Psoas muscle (tissue), 8 donors: Measurements from ENCODE around the gene MAP2K7. TPM values are rescaled to one million over a fixed set of nuclear protein-coding genes. Genes with fewer than 3 reads are reported as not detected.
"Not testable (repeated sequence)": the region's sequence is repeated elsewhere in the genome, so short reads cannot be mapped to it uniquely, and the experiment has no call there.

Experiments
- ATAC-seq, 4 donors: fragments of 200-7000 bp; cut with Tn5 transposase; one replicate each; pipeline ENCODE4 v1.9.1; 2020; ENCODE audit warnings: moderate library complexity in 3 of 4, mild to moderate bottlenecking in 2 of 4
- DNase-seq, 2 donors: peaks; one replicate each; pipeline ENCODE4 v3.0.0-alpha.2; 2020
- H3K27ac ChIP-seq: fragments of 200-600 bp; one replicate; pipeline ENCODE4 v1.8.0; 2022
- H3K27me3 ChIP-seq, 3 donors: fragments of 200-600 bp in 1 of 3; one replicate each; pipeline versions ENCODE4 v1.6.1 to v1.8.0; 2013 to 2022; ENCODE audit warnings: low read length in 2 of 3, mild to moderate bottlenecking in 2 of 3, moderate library complexity in 1 of 3; ENCODE audit not compliant: insufficient read depth in 3 of 3
- H3K36me3 ChIP-seq, 2 donors: fragments of 200-600 bp in 1 of 2; one replicate each; pipeline versions ENCODE4 v1.6.1 to v1.8.0; 2013 to 2022; ENCODE audit warnings: low read depth in 1 of 2, mild to moderate bottlenecking in 1 of 2, moderate library complexity in 1 of 2; ENCODE audit not compliant: insufficient read depth in 1 of 2
- H3K4me1 ChIP-seq: fragments of 200-600 bp; one replicate; pipeline ENCODE4 v1.8.0; 2022
- H3K4me3 ChIP-seq: fragments of 200-600 bp; one replicate; pipeline ENCODE4 v1.8.0; 2022; ENCODE audit warnings: mild to moderate bottlenecking
- H3K9me3 ChIP-seq: fragments of 200-600 bp; one replicate; pipeline ENCODE4 v1.8.0; 2022
- CTCF ChIP-seq: fragments of 200-600 bp; IDR thresholded peaks from one replicate; pipeline ENCODE4 v1.8.0; 2022; ENCODE audit warnings: antibody characterized with exemption
- WGBS, 3 donors: extraction: QIAGEN DNeasy Blood & Tissue Kit; methylation state at CpG; one replicate each; pipeline versions ENCODE4 v1.1.6 to v1.1.7; 2013; 5-methylcytosine and 5-hydroxymethylcytosine counted together
- intact Hi-C, 2 donors: fragments of 100-400 bp; cut with DNase I; formaldehyde crosslinking; loops; one replicate each; pipeline versions ENCODE4 v1.11.0 to v1.14.2; 2022
- polyA plus RNA-seq, 3 donors: library from polyadenylated mRNA; stranded (reverse); fragments of 200-250 nt; gene quantifications; one replicate each; pipeline ENCODE4 v1.2.3, GENCODE V29; 2013
- total RNA-seq, 4 donors: library from RNA; stranded (reverse); fragmentation: NEBNext Ultra II Directional in 2 of 4; extraction: Animal tissue kit (Norgen Biotek cat#: 25700) in 2 of 4; gene quantifications; one replicate each; pipeline versions ENCODE4 v1.2.1 to v1.2.4, GENCODE V29; 2021 to 2023
- donor health status: healthy with polysubstance abuse.
- donor health status: DM: no; HTN: no; CAD: no; lungs with moderate emphysema.
- donor health status: Bipolar disorder and iron deficiency.
- donor health status: healthy.
- donor health status: DM: yes; HTN: yes; CAD: no.
- donor health status: DM: no; HTN: no; CAD: no.
- donor health status: DM: no; HTN: no; CAD: no.
- donor health status: DM: yes; HTN: yes; CAD: no.

MAP2K7 gene
- total and polyA plus RNA-seq, 7 donors: 35.4 to 72.5 (median 43.9) TPM

- peak overlapping the region; percentile 82 for H3K4me3 ChIP-seq
- WGBS, 3 donors: 2 to 7% (median 4%) methylated on average over 42 to 71 of the region's 71 CpGs
- ATAC-seq (peak in 3 of 4 donors; percentile 12 to 30 (median 28)), DNase-seq (peak in 1 of 2 donors; percentile 77)
- peak overlapping the region; percentile 75 for H3K27ac ChIP-seq
- peaks cover 2 to 14% of the 10 kb centered on the region in 2 donors for H3K36me3 ChIP-seq
- TF ChIP-seq CTCF: peak; percentile 49
- intact Hi-C loops: no loop called here
- peaks cover 0 to 14% (median 5%) of the 10 kb centered on the region in 3 donors for H3K27me3 ChIP-seq
- no peaks in the 10 kb centered on the region for H3K9me3 ChIP-seq
- peaks cover 24% of the 10 kb centered on the region for H3K4me1 ChIP-seq
Measured at GRCh38 chr19:7917267-7918061, 13.8 kb downstream of the MAP2K7 start.

- intact Hi-C loops, ATAC-seq, H3K9me3 ChIP-seq, DNase-seq: not testable (repeated sequence)
- H3K4me3 ChIP-seq: peak overlapping the region; percentile 82
- H3K27ac ChIP-seq: peak overlapping the region; percentile 75
- peaks cover 3 to 15% of the 10 kb centered on the region in 2 donors for H3K36me3 ChIP-seq
- 37 to 50% (median 38%) methylated on average over 22 to 29 of the region's 29 CpGs for WGBS, 3 donors
- peaks cover 24% of the 10 kb centered on the region for H3K4me1 ChIP-seq
- peaks cover 0 to 14% (median 5%) of the 10 kb centered on the region in 3 donors for H3K27me3 ChIP-seq
Measured at GRCh38 chr19:7918062-7918614, 14.5 kb downstream of the MAP2K7 start.

GRCh38 chr19:7918615-7919421 lies 15.1 kb downstream of the MAP2K7 start:
- peak overlapping the region; percentile 74 for H3K27ac ChIP-seq
- ATAC-seq (no peak), DNase-seq (no peak)

GRCh38 chr19:7919610-7920518 lies 16.2 kb downstream of the MAP2K7 start, which contains the start of gene SNAPC2:
SNAPC2 (plus strand) TSS chr19:7920338; CDS start chr19:7920367, 29 bp downstream.
- Histone ChIP-seq H3K9me3 (no peaks in the 10 kb centered on the region), H3K36me3 (peaks cover 3 to 15% of the 10 kb centered on the region in 2 donors), H3K4me1 (peaks cover 24% of the 10 kb centered on the region), H3K27ac (peak within 1 kb of the TSS; percentile 74), H3K4me3 (peak within 1 kb of the TSS; percentile 82), H3K27me3 (peaks cover 0 to 14% (median 2%) of the 10 kb centered on the region in 3 donors)
- ATAC-seq: peak; percentile 75 to 78 (median 76)
- DNase-seq: peak; percentile 98
- no peak for TF ChIP-seq CTCF
- intact Hi-C loops: no loop called here
- WGBS, 3 donors: 5 to 7% (median 6%) methylated on average over 60 to 62 of the region's 62 CpGs

More at GRCh38 chr19:7918615-7919421, 15.1 kb downstream of the MAP2K7 start:
- WGBS, 3 donors: 44 to 47% (median 44%) methylated on average over 41 to 42 of the region's 42 CpGs
- Histone ChIP-seq H3K27me3 (peaks cover 0 to 14% (median 5%) of the 10 kb centered on the region in 3 donors), H3K36me3 (peaks cover 3 to 15% of the 10 kb centered on the region in 2 donors), H3K9me3 (no peaks in the 10 kb centered on the region), H3K4me3 (peak overlapping the region; percentile 82), H3K4me1 (peaks cover 24% of the 10 kb centered on the region)
- intact Hi-C loops: no loop called here
- TF ChIP-seq CTCF: no peak
